K562 (cell line): ENCODE results near the gene NEK5. TPM values are rescaled to one million over a fixed set of nuclear protein-coding genes. Genes with fewer than 3 reads are reported as not detected.

Experiments used
- CCNT2 ChIP-seq: IDR thresholded peaks from 2 replicates; pipeline ENCODE4 v1.6.1; 2011; ENCODE audit warnings: borderline replicate concordance, low read depth, mild to moderate bottlenecking, moderate library complexity, mixed read lengths, low read length; ENCODE audit not compliant: insufficient read length; ENCODE audit errors: extremely low read depth
- CTCF ChIP-seq, 3 experiments: IDR thresholded peaks in 2 of 3; conservative IDR thresholded peaks in 1 of 3; 2 replicates each; pipeline ENCODE4 v1.5.1; 2011 to 2012; ENCODE audit warnings: low read length in 3 of 3, mild to moderate bottlenecking in 3 of 3, control low read depth in 2 of 3, improper control_type of control experiment in 1 of 3, inconsistent platforms in 1 of 3, low read depth in 1 of 3, mixed read lengths in 1 of 3, moderate library complexity in 1 of 3; ENCODE audit not compliant: insufficient read depth in 2 of 3
- E2F6 ChIP-seq, 2 experiments: IDR thresholded peaks; 2 replicates each; pipeline ENCODE4 v1.6.1; 2011; ENCODE audit warnings: borderline replicate concordance in 1 of 2, control low read depth in 1 of 2, low read depth in 1 of 2, low read length in 1 of 2, mild to moderate bottlenecking in 1 of 2, mixed read lengths in 1 of 2, moderate library complexity in 1 of 2; ENCODE audit not compliant: insufficient read depth in 1 of 2, insufficient read length in 1 of 2, poor library complexity in 1 of 2, severe bottlenecking in 1 of 2; ENCODE audit errors: extremely low read depth in 1 of 2
- HMG20A ChIP-seq: fragments of 450-650 bp; formaldehyde crosslinking; conservative IDR thresholded peaks from 2 replicates; pipeline ENCODE4 v1.4.0; 2020; ENCODE audit warnings: mild to moderate bottlenecking, mixed read lengths
- HMGN3 ChIP-seq: IDR thresholded peaks from 2 replicates; pipeline ENCODE4 v1.6.1; 2011; ENCODE audit warnings: borderline replicate concordance, low read depth, mild to moderate bottlenecking, mixed read lengths, low read length; ENCODE audit not compliant: insufficient read length; ENCODE audit errors: extremely low read depth
- MCM2 ChIP-seq: fragments of 450-650 bp; IDR thresholded peaks from 2 replicates; pipeline ENCODE4 v1.6.1; 2017; ENCODE audit warnings: low read depth, mild to moderate bottlenecking
- PYGO2 ChIP-seq: fragments of 450-650 bp; IDR thresholded peaks from 2 replicates; pipeline ENCODE4 v1.6.1; 2016; ENCODE audit warnings: mild to moderate bottlenecking, missing genetic modification characterization, moderate library complexity, missing compliant biosample characterization
- SAFB ChIP-seq: fragments of 200-400 bp; formaldehyde crosslinking; IDR thresholded peaks from 2 replicates; pipeline ENCODE4 v1.6.1; 2017; ENCODE audit warnings: low read depth, low read length, borderline replicate concordance
- SIN3A ChIP-seq, 2 experiments: fragments of 150-350 bp in 1 of 2; IDR thresholded peaks; 2 replicates each; pipeline ENCODE4 v1.6.1; 2011 to 2016; ENCODE audit warnings: borderline replicate concordance in 2 of 2, low read depth in 2 of 2, low read length in 2 of 2, mild to moderate bottlenecking in 2 of 2, moderate library complexity in 2 of 2; ENCODE audit not compliant: control insufficient read depth in 1 of 2
- ZKSCAN3 ChIP-seq: fragments of 250-450 bp; sonication (Bioruptor Pico); IDR thresholded peaks from 2 replicates; pipeline ENCODE4 v1.4.0; 2020
- ZNF324 ChIP-seq: fragments of 250-450 bp; sonication (Bioruptor Pico); IDR thresholded peaks from 2 replicates; pipeline ENCODE4 v1.4.0; 2020; ENCODE audit warnings: mild to moderate bottlenecking
- polyA plus RNA-seq, 8 experiments: library from polyadenylated mRNA; depleted of rRNA in 4 of 8; stranded (reverse) in 5 of 8; unstranded in 3 of 8; fragments of >200 nt; fragmentation: Nextera tagmentation in 2 of 8; fragmentation: Illumina TruSeq in 1 of 8; extraction: Ambion mirVana in 2 of 8; extraction: Trizol in 1 of 8; gene quantifications; 2 replicates each; pipeline versions ENCODE4 v1.2.1 to v1.2.3, GENCODE V29; 2011 to 2014; ENCODE audit warnings: inconsistent platforms in 1 of 8, missing spikeins in 1 of 8
- total RNA-seq, 7 experiments: library from RNA; depleted of rRNA in 6 of 7; stranded (reverse); fragments of >200 nt in 6 of 7; fragmentation: Illumina TruSeq in 2 of 7; extraction: Trizol in 2 of 7; gene quantifications; 2 replicates each; pipeline versions ENCODE4 v1.2.1 to v1.2.3, GENCODE V29; 2011 to 2021; ENCODE audit warnings: low replicate concordance in 1 of 7
- TF ChIP-seq, protein P1 (sequence below): sonication (generic); formaldehyde crosslinking; IDR thresholded peaks from 2 replicates; pipeline ENCODE4 v1.4.0; 2020; ENCODE audit warnings: mild to moderate bottlenecking, missing genetic modification reagents
- TF ChIP-seq, protein P2 (sequence below), 2 experiments: IDR thresholded peaks; 2 replicates each; pipeline ENCODE4 v1.6.1; 2012; ENCODE audit warnings: improper control_type of control experiment in 2 of 2, low read depth in 2 of 2, low read length in 2 of 2, borderline replicate concordance in 1 of 2
- TF ChIP-seq, protein P3 (sequence below): fragments of 250-450 bp; sonication (Bioruptor Pico); IDR thresholded peaks from 2 replicates; pipeline ENCODE4 v1.5.0; 2021
- TF ChIP-seq, protein P4 (sequence below): fragments of 450-650 bp; formaldehyde crosslinking; IDR thresholded peaks from 2 replicates; pipeline ENCODE4 v1.4.0; 2022; ENCODE audit warnings: missing genetic modification characterization

Gene NEK5
- total and polyA plus RNA-seq, 9 of the 15 experiments (the other 6 are each of a cell fraction or from before 2014, with no cell fraction given) = 0.09 to 0.44 (median 0.33) TPM

- peak in 1 of 2 experiments; percentile 60 for TF ChIP-seq E2F6 (IDR thresholded peaks at IDR 0.05; ENCODE audit: borderline replicate concordance in 1 of 2, extremely low read depth in 1 of 2, insufficient read depth in 1 of 2, insufficient read length in 1 of 2, low read depth in 1 of 2, low read length in 1 of 2, poor library complexity in 1 of 2, severe bottlenecking in 1 of 2)
- TF ChIP-seq HMG20A (CRISPR knock-in tag) = no peak
- no peak for TF ChIP-seq MCM2
- no peak for TF ChIP-seq CCNT2
- no peak; a peak in 1 of 4 replicates for TF ChIP-seq SIN3A (IDR thresholded peaks at IDR 0.05; ENCODE audit: borderline replicate concordance in 2 of 2, control insufficient read depth in 1 of 2, low read depth in 2 of 2, low read length in 2 of 2)
- no peak for TF ChIP-seq ZNF324
- no peak for TF ChIP-seq ZKSCAN3 (CRISPR knock-in tag)
- TF ChIP-seq HMGN3 = peak; percentile 0
- TF ChIP-seq, protein P1, sequence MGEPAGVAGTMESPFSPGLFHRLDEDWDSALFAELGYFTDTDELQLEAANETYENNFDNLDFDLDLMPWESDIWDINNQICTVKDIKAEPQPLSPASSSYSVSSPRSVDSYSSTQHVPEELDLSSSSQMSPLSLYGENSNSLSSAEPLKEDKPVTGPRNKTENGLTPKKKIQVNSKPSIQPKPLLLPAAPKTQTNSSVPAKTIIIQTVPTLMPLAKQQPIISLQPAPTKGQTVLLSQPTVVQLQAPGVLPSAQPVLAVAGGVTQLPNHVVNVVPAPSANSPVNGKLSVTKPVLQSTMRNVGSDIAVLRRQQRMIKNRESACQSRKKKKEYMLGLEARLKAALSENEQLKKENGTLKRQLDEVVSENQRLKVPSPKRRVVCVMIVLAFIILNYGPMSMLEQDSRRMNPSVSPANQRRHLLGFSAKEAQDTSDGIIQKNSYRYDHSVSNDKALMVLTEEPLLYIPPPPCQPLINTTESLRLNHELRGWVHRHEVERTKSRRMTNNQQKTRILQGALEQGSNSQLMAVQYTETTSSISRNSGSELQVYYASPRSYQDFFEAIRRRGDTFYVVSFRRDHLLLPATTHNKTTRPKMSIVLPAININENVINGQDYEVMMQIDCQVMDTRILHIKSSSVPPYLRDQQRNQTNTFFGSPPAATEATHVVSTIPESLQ (CRISPR knock-in tag) = 0 out of 2 replicates have a peak, but pooled peaks have one; percentile 25
- TF ChIP-seq, protein P2, sequence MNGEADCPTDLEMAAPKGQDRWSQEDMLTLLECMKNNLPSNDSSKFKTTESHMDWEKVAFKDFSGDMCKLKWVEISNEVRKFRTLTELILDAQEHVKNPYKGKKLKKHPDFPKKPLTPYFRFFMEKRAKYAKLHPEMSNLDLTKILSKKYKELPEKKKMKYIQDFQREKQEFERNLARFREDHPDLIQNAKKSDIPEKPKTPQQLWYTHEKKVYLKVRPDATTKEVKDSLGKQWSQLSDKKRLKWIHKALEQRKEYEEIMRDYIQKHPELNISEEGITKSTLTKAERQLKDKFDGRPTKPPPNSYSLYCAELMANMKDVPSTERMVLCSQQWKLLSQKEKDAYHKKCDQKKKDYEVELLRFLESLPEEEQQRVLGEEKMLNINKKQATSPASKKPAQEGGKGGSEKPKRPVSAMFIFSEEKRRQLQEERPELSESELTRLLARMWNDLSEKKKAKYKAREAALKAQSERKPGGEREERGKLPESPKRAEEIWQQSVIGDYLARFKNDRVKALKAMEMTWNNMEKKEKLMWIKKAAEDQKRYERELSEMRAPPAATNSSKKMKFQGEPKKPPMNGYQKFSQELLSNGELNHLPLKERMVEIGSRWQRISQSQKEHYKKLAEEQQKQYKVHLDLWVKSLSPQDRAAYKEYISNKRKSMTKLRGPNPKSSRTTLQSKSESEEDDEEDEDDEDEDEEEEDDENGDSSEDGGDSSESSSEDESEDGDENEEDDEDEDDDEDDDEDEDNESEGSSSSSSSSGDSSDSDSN (IDR thresholded peaks at IDR 0.05; ENCODE audit: borderline replicate concordance in 1 of 2, low read depth in 2 of 2, low read length in 2 of 2) = 0 out of 4 replicates have a peak, but pooled peaks of 1 of the 2 experiments have one; percentile 54
- TF ChIP-seq PYGO2 (tag) = no peak
- TF ChIP-seq, protein P3, sequence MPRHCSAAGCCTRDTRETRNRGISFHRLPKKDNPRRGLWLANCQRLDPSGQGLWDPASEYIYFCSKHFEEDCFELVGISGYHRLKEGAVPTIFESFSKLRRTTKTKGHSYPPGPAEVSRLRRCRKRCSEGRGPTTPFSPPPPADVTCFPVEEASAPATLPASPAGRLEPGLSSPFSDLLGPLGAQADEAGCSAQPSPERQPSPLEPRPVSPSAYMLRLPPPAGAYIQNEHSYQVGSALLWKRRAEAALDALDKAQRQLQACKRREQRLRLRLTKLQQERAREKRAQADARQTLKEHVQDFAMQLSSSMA (CRISPR knock-in tag) = no peak
- no peak for TF ChIP-seq SAFB
- peak in 2 of 3 experiments; percentile 18 to 29; a peak in 2 of 6 replicates for TF ChIP-seq CTCF (IDR thresholded peaks at IDR 0.05 in 2 of 3, conservative IDR thresholded peaks at IDR 0.05 in 1 of 3; ENCODE audit: insufficient read depth in 2 of 3, low read depth in 1 of 3, low read length in 3 of 3)
- TF ChIP-seq, protein P4, sequence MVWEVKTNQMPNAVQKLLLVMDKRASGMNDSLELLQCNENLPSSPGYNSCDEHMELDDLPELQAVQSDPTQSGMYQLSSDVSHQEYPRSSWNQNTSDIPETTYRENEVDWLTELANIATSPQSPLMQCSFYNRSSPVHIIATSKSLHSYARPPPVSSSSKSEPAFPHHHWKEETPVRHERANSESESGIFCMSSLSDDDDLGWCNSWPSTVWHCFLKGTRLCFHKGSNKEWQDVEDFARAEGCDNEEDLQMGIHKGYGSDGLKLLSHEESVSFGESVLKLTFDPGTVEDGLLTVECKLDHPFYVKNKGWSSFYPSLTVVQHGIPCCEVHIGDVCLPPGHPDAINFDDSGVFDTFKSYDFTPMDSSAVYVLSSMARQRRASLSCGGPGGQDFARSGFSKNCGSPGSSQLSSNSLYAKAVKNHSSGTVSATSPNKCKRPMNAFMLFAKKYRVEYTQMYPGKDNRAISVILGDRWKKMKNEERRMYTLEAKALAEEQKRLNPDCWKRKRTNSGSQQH = no peak
Observed at GRCh38 chr13:52010890-52011631, 117.8 kb downstream of the NEK5 start, which contains the start of gene ATP7B (continued).
